Chondrocyte (in vitro differentiated cells): Measurements from ENCODE around the gene DGKD. TPM values are rescaled to one million over a fixed set of nuclear protein-coding genes. Genes with fewer than 3 reads are reported as not detected.

Experiments
- DNase-seq: peaks from one replicate; pipeline ENCODE4 v3.0.0; 2021; ENCODE audit warnings: mixed read lengths, low spot score
- H3K27ac Mint-ChIP-seq: one replicate; pipeline ENCODE4 v1.8.0; 2021; ENCODE audit warnings: mild to moderate bottlenecking, moderate library complexity, mixed read lengths; ENCODE audit not compliant: unreplicated experiment
- H3K27me3 Mint-ChIP-seq: 2 replicates; pipeline ENCODE4 v1.8.0; 2021; ENCODE audit warnings: low read depth, mixed read lengths
- H3K36me3 Mint-ChIP-seq: 2 replicates; pipeline ENCODE4 v1.8.0; 2021; ENCODE audit warnings: low read depth, mixed read lengths
- H3K4me1 Mint-ChIP-seq: 2 replicates; pipeline ENCODE4 v1.8.0; 2021; ENCODE audit warnings: low read depth, mild to moderate bottlenecking, mixed read lengths
- H3K4me3 Mint-ChIP-seq: one replicate; pipeline ENCODE4 v1.8.0; 2021; ENCODE audit warnings: mild to moderate bottlenecking, moderate library complexity, mixed read lengths; ENCODE audit not compliant: unreplicated experiment
- H3K9me3 Mint-ChIP-seq: 2 replicates; pipeline ENCODE4 v1.8.0; 2021; ENCODE audit warnings: low read depth, mixed read lengths
- total RNA-seq: library from RNA; stranded (reverse); gene quantifications from 3 replicates; pipeline ENCODE4 v1.2.1, GENCODE V29; 2021
- TF ChIP-seq, protein P1 (sequence below): fragments of 200-600 bp; sonication (generic); IDR thresholded peaks from 2 replicates; pipeline ENCODE4 v1.5.0; 2021; ENCODE audit warnings: antibody characterized with exemption, mild to moderate bottlenecking, moderate library complexity

The DGKD gene
- total RNA-seq, 1 donor from 2014 or later, result 66.3 TPM

DNA sequence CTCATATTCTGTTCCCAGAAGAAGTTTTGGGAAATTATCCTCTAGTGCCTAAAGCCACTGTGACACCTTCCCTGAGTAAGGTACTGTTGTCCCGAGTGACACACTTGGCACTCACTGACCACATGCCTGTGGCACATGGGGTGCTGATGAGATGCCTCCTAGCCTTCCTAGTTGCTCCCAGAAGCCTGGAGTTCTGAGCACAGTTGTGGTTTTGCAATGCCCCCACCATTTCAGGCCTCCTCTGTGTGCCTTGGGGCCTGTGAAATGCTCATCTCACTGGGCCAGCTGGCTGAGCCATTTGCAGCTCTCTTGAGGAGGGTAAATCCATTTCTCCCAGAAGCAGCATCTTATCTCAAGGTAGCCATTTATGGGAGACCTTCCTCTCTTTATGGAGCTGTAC, 91.8 kb downstream of the DGKD start:
- TF ChIP-seq, protein P1, sequence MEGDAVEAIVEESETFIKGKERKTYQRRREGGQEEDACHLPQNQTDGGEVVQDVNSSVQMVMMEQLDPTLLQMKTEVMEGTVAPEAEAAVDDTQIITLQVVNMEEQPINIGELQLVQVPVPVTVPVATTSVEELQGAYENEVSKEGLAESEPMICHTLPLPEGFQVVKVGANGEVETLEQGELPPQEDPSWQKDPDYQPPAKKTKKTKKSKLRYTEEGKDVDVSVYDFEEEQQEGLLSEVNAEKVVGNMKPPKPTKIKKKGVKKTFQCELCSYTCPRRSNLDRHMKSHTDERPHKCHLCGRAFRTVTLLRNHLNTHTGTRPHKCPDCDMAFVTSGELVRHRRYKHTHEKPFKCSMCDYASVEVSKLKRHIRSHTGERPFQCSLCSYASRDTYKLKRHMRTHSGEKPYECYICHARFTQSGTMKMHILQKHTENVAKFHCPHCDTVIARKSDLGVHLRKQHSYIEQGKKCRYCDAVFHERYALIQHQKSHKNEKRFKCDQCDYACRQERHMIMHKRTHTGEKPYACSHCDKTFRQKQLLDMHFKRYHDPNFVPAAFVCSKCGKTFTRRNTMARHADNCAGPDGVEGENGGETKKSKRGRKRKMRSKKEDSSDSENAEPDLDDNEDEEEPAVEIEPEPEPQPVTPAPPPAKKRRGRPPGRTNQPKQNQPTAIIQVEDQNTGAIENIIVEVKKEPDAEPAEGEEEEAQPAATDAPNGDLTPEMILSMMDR, result no peak
- Mint-ChIP-seq H3K4me3 (no peak overlapping the region), H3K4me1 (peaks cover 26% of the 10 kb centered on the region), H3K27ac (no peak overlapping the region), H3K27me3 (no peaks in the 10 kb centered on the region), H3K9me3 (no peaks in the 10 kb centered on the region), H3K36me3 (peaks cover 30% of the 10 kb centered on the region)
- DNase-seq, result no peak

DNA sequence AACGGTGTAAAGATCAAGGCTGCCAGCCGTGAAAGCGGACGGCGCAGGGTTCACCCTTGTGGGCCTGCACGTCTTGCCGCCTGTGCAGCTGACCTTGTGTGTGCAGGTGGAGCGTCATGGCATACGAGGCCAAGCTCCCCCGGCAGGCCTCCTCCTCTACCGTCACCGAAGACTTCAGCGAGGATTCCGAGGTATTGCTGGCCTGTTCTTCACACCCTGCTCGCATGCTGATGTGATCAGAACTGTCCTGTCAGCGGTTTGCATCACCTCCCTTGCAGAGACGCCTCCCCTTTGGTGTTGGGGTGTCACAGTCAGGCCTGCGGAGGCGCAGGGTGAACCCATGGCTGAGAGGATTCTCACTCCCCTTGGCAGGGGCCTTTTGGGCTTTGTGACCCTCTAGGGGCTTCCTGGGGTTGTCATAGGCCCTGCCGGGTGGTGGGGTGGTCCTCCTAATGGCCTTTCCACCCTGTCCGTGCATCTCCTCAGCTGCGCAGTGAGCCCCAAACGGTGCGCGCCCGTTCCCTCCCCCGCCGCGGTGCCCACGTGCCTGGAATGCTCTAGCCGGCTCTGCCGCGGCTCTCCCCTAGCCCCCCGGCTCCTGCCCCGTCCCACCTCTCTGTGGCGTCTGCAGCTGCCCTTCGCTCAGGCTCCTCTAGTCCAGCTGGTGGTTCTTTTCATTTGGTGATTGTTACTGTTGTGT, 92.5 kb downstream of the DGKD start:
- no peak for DNase-seq
- H3K9me3 Mint-ChIP-seq, result no peaks in the 10 kb centered on the region
- H3K36me3 Mint-ChIP-seq, result peaks cover 30% of the 10 kb centered on the region
- H3K27me3 Mint-ChIP-seq, result no peaks in the 10 kb centered on the region
- no peak overlapping the region for H3K27ac Mint-ChIP-seq
- no peak overlapping the region for H3K4me3 Mint-ChIP-seq
- H3K4me1 Mint-ChIP-seq, result peaks cover 26% of the 10 kb centered on the region
- TF ChIP-seq, protein P1, result no peak

DNA sequence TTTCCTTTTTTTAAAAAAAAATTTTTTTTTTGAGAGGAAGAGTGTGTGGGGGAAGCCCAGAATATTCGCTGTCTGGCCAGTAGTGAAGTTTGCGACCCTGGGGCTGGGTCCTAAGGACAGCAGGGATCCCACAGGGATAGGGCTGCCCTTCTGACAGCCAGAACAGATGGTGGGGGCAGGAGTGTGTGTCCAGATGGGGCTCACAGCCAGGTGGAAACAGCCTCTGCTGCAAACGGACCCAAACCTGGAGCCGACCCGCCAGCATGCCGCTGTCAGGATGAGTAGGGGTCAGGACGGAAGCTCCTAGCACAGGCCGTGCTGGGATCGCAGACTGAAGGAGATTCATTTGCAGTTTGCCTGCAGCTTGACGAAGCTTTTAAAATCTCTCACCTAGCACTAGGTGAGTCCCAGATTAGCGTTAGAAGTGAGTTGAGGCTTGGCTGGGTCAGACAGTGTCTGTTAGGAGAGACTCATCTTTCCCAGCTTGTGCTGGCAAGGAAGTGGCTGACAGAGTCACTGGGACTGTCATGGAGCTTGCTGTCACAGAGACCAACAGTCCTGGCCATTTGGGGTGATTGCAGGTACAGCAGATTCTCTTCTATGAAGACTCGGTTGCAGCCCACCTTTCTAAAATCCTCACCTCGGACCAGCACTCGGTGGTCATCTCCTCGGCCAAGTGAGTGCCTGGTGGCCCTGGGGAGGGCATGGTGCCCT, 93.4 kb downstream of the DGKD start:
- Mint-ChIP-seq H3K9me3 (no peaks in the 10 kb centered on the region), H3K27me3 (no peaks in the 10 kb centered on the region), H3K27ac (no peak overlapping the region), H3K4me3 (no peak overlapping the region), H3K36me3 (peaks cover 35% of the 10 kb centered on the region), H3K4me1 (peaks cover 26% of the 10 kb centered on the region)
- TF ChIP-seq, protein P1, result no peak
- peak; percentile 64 for DNase-seq

DNA sequence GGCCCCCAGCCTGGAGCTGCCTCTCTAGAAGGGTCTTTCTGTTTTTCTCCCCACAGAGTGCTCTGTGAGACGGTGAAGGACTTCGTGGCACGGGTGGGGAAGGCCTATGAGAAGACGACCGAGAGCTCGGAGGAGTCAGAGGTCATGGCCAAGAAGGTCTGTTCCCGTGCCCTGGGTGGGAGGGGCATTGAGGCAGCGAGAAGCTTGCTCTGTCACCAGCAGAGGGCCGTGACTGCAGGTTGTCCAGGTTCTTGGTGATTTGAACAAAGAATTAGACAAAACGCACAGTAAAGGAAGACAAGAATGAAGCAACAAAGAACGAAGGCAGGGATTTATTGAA, 93.9 kb downstream of the DGKD start:
- H3K4me3 Mint-ChIP-seq, result no peak overlapping the region
- TF ChIP-seq, protein P1, result no peak
- H3K27ac Mint-ChIP-seq, result no peak overlapping the region
- no peaks in the 10 kb centered on the region for H3K9me3 Mint-ChIP-seq
- H3K27me3 Mint-ChIP-seq, result no peaks in the 10 kb centered on the region
- peaks cover 23% of the 10 kb centered on the region for H3K4me1 Mint-ChIP-seq
- peak; percentile 69 for DNase-seq
- H3K36me3 Mint-ChIP-seq, result peaks cover 35% of the 10 kb centered on the region

DNA sequence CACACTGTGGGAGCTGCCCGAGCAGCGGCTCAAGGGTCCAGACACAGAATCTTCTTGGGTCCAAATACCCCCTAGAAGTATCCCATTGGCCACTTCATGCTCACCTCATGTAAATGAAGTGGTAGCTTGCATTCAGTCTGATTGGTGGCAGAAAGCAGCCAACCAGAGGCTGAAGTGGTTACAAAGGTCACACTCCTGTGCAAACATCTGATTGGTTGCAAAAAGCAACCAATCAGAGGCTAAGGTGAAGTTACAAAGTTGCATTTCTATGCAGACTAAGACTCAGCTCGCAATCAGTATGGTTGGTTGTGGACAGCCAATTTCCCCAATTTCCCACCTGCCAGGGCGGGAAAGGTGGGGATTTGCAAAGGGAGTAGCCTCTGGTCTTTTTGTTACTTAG, 94.3 kb downstream of the DGKD start:
- TF ChIP-seq, protein P1, result no peak
- Mint-ChIP-seq H3K27me3 (no peaks in the 10 kb centered on the region), H3K9me3 (no peaks in the 10 kb centered on the region), H3K36me3 (peaks cover 36% of the 10 kb centered on the region), H3K4me3 (no peak overlapping the region), H3K27ac (no peak overlapping the region), H3K4me1 (peaks cover 20% of the 10 kb centered on the region)
- no peak for DNase-seq
